Measurements from ENCODE around the gene C17orf114.

The C17orf114 gene

DNA sequence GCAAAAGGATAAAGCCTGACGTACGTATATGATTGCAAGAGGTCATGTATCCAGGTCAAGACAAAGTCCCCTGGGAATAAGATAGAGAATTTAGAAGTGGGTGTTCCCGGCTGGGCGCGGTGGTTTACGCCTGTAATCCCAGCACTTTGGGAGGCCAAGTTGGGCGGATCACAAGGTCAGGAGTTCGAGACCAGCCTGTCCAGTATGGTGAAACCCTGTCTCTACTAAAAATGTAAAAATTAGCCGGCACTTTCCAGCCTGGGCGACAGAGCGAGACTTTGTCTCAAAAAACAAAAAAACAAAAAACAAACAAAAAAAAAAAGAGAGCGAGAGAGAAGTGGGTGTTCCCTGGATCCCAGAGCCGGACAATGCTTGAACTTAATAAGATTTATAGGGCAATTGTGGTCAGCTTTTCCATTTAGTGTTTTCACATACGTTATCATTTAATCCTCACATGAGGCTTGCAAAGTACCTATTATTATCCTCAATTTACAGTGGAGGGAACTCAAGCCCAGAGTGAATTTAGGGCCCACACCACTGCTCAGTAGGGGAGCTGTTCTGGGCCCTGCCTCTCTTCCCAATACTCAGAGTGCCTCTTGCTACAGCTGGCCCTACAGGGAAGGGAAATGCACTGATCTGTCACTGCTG lies 13.8 kb downstream of the C17orf114 start:
- no peak for DNase-seq (ENCODE audit: low read depth in 2 of 2)

- no peak for DNase-seq (ENCODE audit: low read depth in 2 of 2)
Measured at GRCh38 chr17:4786516-4786915, 15.6 kb downstream of the C17orf114 start.

- DNase-seq (ENCODE audit: low read depth in 2 of 2): no peak
Measured at GRCh38 chr17:4786106-4786511, 16.0 kb downstream of the C17orf114 start, which contains the start of gene VMO1. Gene VMO1 (minus strand): TSS chr17:4786364. CDS start chr17:4786352, 12 bp downstream.

DNA sequence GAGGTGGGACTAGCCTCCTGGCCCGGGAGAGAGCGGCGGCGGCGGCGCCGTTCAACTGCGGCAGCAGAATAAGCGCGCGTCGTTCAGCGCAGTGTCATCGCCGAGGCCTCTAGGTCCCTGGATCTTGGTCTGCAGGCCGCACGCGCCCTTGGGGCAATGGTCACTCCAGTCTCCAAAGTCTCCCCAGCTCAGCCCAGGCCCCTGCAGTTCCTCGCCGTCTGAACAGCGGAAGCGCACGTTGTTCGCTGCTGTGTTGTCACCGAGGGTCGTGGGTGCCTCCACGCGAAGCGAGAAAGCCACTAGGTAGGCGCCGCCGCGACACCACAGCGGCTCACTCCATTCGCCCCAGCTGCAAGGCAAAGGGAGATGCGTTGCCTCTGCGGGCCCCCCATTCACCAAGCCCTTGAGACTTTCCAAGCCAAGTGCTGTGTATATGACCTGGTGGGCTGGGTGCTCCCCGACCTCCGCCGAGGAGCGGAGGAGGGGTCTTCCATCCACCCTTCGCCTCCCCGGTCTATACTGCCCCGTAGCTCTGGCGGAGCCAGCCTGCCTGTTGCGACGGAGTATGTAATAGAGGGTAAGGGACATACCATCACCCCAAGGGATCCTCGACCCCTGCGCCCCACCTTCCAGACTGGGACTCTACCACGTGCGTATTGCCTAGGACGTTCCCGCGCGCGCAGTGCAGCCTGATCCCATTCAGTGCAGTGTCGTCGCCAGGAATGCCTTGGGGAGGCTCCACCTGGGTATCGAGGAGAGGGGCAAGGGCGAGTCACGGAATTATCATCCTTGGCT lies 16.6 kb downstream of the C17orf114 start:
- DNase-seq (ENCODE audit: low read depth in 2 of 2): no peak

DNA sequence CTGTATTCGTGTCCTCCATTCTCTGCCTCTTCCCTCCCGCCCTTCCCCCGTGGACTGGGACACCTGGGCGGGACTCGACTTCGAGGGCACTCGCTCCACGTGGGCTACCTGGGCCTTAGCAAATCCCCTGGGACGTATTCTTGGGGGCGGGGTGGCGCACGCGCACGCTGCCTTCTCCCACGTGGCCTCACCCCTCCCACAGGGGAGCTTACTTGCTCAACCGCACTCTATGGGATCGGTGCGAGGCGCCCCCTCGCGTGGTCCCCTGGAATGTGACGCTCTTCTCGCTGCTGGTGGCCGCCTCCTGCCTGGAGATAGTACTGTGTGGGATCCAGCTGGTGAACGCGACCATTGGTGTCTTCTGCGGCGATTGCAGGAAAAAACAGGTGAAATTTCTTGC lies 19.5 kb downstream of the C17orf114 start:
- no peak for DNase-seq (ENCODE audit: low read depth in 2 of 2)

DNA sequence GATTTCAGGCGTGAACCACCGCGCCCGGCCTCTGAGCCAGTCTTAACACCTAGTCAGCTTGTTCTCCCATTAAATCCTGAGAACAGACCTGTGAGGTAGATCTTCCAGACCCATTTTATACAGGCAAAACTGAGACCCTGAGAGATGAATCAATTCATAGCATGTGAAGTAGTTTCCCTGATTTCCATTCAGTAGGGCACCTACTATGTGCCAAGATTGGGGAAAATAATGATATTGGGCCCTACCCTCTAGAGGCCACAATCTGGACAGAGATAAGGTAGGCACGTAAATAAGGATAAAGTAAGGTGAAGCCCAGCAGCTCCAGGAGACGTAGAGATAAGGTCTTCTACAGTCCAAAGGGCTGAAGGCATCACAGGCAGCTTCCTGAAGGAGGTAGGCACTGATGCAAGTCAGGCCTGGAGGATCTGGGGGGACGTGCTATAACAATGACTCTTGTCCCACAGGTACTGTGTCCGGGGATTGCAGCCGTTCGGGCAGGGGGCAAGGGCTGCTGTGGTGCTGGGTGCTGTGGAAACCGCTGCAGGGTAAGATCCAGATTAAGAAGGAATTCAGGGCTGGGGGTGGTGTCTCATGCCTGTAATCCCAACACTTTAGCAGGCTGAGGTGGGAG lies 21.7 kb downstream of the C17orf114 start:
- DNase-seq (ENCODE audit: low read depth in 2 of 2): no peak

DNA sequence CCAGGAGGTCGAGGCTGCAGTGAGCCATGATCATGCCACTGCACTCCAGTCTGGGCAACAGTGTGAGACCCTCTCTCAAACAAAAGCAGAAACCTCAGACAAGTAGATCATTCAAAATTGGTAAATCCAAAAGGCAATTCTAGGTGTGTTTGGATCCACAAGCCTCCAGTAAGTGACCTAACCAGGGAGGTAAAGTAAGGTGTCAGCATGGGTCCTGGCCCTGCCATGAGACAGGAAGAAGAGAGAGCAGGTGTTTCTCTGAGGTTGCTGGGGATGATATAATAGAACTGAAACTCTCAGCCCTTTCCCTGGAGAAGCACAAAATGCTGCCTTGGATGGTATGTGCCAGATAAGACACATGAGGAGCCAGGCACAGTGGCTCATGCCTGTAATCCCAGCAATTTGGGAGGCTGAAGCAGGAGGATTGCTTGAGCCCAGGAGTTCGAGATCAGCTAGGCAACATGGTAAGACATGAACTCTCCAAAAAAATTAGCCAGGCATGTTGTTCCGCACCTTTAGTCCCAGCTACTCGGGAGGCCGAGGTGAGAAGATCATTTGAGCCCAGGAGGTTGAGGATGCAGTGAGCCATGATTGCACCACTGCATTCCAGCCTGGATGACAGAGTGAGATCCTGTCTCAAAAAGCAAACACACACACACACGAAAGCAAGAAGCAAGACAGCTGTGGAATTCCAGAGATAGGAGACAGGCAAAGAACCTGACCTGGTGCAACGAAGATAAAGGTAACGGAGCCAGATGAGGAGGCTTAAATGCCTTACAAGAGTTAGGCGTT lies 24.0 kb downstream of the C17orf114 start:
- DNase-seq (ENCODE audit: low read depth in 2 of 2): no peak

- DNase-seq (ENCODE audit: low read depth in 2 of 2): no peak
Measured at GRCh38 chr17:4772235-4772613, 29.9 kb downstream of the C17orf114 start.

DNA sequence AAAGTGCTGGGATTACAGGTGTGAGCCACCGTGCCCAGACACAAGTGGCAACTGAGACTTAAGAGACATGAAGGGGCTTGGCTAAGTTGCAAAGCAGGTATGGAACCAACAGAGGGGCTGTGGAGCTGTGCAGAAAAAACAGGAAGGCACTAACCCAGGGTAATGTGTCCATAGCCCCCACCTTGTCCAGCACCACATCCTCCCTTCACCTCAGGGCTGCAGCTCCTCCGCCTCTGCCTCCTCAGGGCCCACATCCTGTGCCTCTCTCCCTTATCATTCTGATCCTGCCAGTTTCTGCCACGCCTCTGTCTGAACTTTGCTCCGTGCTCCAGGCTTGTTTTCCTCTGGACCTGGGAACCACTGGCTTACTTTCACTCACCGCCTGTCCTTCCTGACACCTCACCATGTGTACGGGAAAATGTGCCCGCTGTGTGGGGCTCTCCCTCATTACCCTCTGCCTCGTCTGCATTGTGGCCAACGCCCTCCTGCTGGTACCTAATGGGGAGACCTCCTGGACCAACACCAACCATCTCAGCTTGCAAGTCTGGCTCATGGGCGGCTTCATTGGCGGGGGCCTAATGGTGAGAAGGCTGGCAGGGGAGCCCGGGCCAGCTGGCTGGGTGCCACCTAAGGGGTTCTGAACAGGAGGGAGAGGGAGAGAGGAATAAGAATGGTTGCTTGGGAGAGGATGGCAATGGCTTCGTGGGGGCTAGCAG lies 30.5 kb downstream of the C17orf114 start, which contains the start of gene TM4SF5:
TM4SF5 (plus strand) TSS at position 368 of the 716 bp plus-strand sequence; CDS start at position 405, 37 bp downstream.
- no peak for DNase-seq (ENCODE audit: low read depth in 2 of 2)

DNA sequence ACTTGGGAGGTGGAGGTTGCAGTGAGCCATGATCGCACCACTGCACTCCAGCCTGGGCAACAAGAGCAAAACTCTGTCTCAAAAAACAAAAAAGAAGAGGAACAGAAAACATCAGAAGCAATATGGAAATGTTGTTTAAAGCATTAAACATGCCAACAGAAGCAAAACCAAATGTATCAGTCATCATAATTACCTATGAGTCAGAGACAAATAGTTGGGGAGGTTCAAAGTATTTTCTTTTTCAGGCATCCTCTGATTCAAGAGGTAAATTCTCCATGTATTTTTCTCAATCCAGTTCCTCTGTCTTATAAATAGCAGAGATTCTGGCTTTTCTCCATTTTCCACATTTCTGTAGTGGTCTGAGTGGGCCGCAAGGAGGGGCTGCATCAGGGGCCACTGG lies 32.5 kb downstream of the C17orf114 start:
- DNase-seq (ENCODE audit: low read depth in 2 of 2): no peak

GRCh38 chr17:4768298-4768697 lies 33.8 kb downstream of the C17orf114 start:
- DNase-seq (ENCODE audit: low read depth in 2 of 2): no peak

DNA sequence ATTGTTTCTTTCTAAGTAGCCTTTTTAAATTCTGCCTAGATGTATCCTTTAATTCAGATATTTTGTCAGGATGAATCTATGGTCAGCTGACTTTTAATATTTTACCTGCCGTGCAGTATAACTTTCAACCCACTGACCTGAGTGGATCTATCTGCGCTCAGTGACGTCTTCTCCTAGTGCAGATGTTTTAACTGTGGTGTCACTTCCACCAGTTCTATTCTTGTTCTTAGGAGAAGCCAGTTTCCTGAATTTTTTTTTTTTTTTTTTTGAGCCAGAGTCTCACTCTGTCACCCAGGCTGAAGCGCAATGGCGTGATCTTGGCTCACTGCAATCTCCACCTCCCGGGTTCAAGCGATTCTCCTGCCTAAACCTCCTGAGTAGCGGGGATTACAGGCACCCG lies 35.4 kb downstream of the C17orf114 start:
- no peak for DNase-seq (ENCODE audit: low read depth in 2 of 2)

- no peak for DNase-seq (ENCODE audit: low read depth in 2 of 2)
Measured at GRCh38 chr17:4766201-4766600, 35.9 kb downstream of the C17orf114 start.

- DNase-seq (ENCODE audit: low read depth in 2 of 2): no peak
Measured at GRCh38 chr17:4764595-4764994, 37.5 kb downstream of the C17orf114 start.

- no peak for DNase-seq (ENCODE audit: low read depth in 2 of 2)
Measured at GRCh38 chr17:4759776-4760236, 42.3 kb downstream of the C17orf114 start.

- DNase-seq (ENCODE audit: low read depth in 2 of 2): no peak
Measured at GRCh38 chr17:4753392-4753791, 48.7 kb downstream of the C17orf114 start.

DNA sequence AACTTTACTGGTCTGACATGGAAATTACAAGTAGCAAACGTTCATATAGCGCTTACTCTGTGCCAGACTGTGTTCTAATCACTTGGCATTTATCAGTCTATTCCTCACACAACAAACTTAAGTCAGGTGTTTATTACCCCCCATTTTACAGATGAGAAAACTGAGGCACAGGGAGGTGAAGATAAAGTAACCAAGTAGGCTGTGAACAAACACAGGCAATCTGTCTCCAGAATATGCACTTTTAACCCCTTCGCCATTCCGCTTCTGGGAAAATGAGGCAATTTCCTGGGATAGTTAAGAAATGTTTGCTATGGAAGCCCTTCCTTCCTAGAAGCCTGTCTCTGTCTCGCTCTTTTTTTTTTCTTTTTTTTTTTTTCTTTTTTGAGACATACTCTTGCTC lies 50.2 kb downstream of the C17orf114 start:
- no peak for DNase-seq (ENCODE audit: low read depth in 2 of 2)

All from stimulated activated CD8-positive, alpha-beta memory T cell treated with anti-CD3 and anti-CD28 coated beads, Interleukin-2, amount 100 ng/mL, for 48 hours (primary cell).